Esophagus muscularis mucosa (tissue), 4 donors: Measurements from ENCODE around the gene APOBEC3A. TPM values are rescaled to one million over a fixed set of nuclear protein-coding genes. Genes with fewer than 3 reads are reported as not detected.

Experiments
- DNase-seq: peaks from one replicate; pipeline ENCODE4 v3.0.0-alpha.2; 2017; ENCODE audit errors: extremely low spot score
- H3K27ac ChIP-seq, 4 donors: fragments of 200-600 bp; sonication (generic); replicated peaks in 1 of 4; 1 replicate in 3 of 4; 2 replicates in 1 of 4; pipeline ENCODE4 v1.5.1; 2016 to 2019; ENCODE audit warnings: mild to moderate bottlenecking in 1 of 4
- H3K27me3 ChIP-seq, 4 donors: fragments of 200-600 bp; sonication (generic); one replicate each; pipeline versions ENCODE4 v1.5.1 to v1.6.0; 2016 to 2019
- H3K36me3 ChIP-seq, 4 donors: fragments of 200-600 bp; sonication (generic); one replicate each; pipeline ENCODE4 v1.5.1; 2016 to 2019
- H3K4me1 ChIP-seq, 4 donors: fragments of 200-600 bp; sonication (generic); one replicate each; pipeline ENCODE4 v1.5.1; 2016 to 2019
- H3K4me3 ChIP-seq, 4 donors: fragments of 200-600 bp; sonication (generic); 1 replicate in 2 of 4; 2 replicates in 2 of 4; pipeline ENCODE4 v1.5.1; 2016 to 2019; ENCODE audit warnings: mild to moderate bottlenecking in 4 of 4, moderate library complexity in 1 of 4
- H3K9me3 ChIP-seq, 4 donors: fragments of 200-600 bp; sonication (generic); 1 replicate in 3 of 4; 2 replicates in 1 of 4; pipeline ENCODE4 v1.5.1; 2016 to 2019
- EP300 ChIP-seq: sonication (generic); formaldehyde crosslinking; IDR thresholded peaks from one replicate; pipeline ENCODE4 v1.6.1; 2017; ENCODE audit warnings: antibody characterized with exemption
- POLR2A ChIP-seq: fragments of 450-650 bp; IDR thresholded peaks from one replicate; pipeline ENCODE4 v1.6.1; 2017; ENCODE audit warnings: antibody characterized with exemption, moderate library complexity, mild to moderate bottlenecking, low read depth
- POLR2AphosphoS5 ChIP-seq, 2 donors: sonication (generic); formaldehyde crosslinking; IDR thresholded peaks; one replicate each; pipeline ENCODE4 v1.6.1; 2017; ENCODE audit warnings: antibody characterized with exemption in 2 of 2
- WGBS: methylation state at CpG from one replicate; pipeline ENCODE4 v1.1.5; 2018; 5-methylcytosine and 5-hydroxymethylcytosine counted together
- intact Hi-C: fragments of 100-400 bp; cut with DNase I; formaldehyde crosslinking; loops from one replicate; pipeline ENCODE4 v1.15.1; 2023
- total RNA-seq, 4 donors: library from RNA; depleted of rRNA; stranded (reverse); fragments of >200 nt; gene quantifications; one replicate each; pipeline versions ENCODE4 v1.1.0 to v1.2.1, GENCODE V29; 2016
- TF ChIP-seq, protein P1 (sequence below), 3 experiments: fragments of 200-600 bp in 2 of 3; fragments of 450-650 bp in 1 of 3; sonication (generic) in 2 of 3; IDR thresholded peaks; one replicate each; pipeline ENCODE4 v1.5.1; 2017 to 2019; ENCODE audit warnings: antibody characterized with exemption in 3 of 3, mild to moderate bottlenecking in 2 of 3, moderate library complexity in 1 of 3

APOBEC3A gene
- total RNA-seq, 4 donors from 2014 or later, result 0.58 to 8.0 TPM; not detected in 2

GRCh38 chr22:38970551-38970950 is 13.1 kb downstream of the APOBEC3A start:
- Histone ChIP-seq H3K4me3 (no peak overlapping the region), H3K27ac (no peak overlapping the region), H3K27me3 (peaks cover 0 to 13% (median 0%) of the 10 kb centered on the region in 4 donors), H3K9me3 (no peaks in the 10 kb centered on the region), H3K4me1 (no peaks in the 10 kb centered on the region), H3K36me3 (no peaks in the 10 kb centered on the region)
- WGBS, result no CpG with 5 or more reads among the region's 8 CpGs
- TF ChIP-seq EP300, result no peak
- no peak for TF ChIP-seq POLR2A
- TF ChIP-seq, protein P1, sequence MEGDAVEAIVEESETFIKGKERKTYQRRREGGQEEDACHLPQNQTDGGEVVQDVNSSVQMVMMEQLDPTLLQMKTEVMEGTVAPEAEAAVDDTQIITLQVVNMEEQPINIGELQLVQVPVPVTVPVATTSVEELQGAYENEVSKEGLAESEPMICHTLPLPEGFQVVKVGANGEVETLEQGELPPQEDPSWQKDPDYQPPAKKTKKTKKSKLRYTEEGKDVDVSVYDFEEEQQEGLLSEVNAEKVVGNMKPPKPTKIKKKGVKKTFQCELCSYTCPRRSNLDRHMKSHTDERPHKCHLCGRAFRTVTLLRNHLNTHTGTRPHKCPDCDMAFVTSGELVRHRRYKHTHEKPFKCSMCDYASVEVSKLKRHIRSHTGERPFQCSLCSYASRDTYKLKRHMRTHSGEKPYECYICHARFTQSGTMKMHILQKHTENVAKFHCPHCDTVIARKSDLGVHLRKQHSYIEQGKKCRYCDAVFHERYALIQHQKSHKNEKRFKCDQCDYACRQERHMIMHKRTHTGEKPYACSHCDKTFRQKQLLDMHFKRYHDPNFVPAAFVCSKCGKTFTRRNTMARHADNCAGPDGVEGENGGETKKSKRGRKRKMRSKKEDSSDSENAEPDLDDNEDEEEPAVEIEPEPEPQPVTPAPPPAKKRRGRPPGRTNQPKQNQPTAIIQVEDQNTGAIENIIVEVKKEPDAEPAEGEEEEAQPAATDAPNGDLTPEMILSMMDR (IDR thresholded peaks at IDR 0.05), result no peak
- no peak for TF ChIP-seq POLR2AphosphoS5 (IDR thresholded peaks at IDR 0.05)
- intact Hi-C loops, result no loop called here
- no peak for DNase-seq

GRCh38 chr22:38971202-38971601 is 13.8 kb downstream of the APOBEC3A start:
- Histone ChIP-seq H3K4me1 (no peaks in the 10 kb centered on the region), H3K9me3 (no peaks in the 10 kb centered on the region), H3K4me3 (no peak overlapping the region), H3K27me3 (peaks cover 0 to 9% (median 0%) of the 10 kb centered on the region in 4 donors), H3K36me3 (no peaks in the 10 kb centered on the region), H3K27ac (no peak overlapping the region)
- no CpG with 5 or more reads among the region's 5 CpGs for WGBS
- no peak for TF ChIP-seq POLR2A
- TF ChIP-seq, protein P1 (IDR thresholded peaks at IDR 0.05), result no peak
- no peak for TF ChIP-seq POLR2AphosphoS5 (IDR thresholded peaks at IDR 0.05)
- TF ChIP-seq EP300, result no peak
- no peak for DNase-seq
- intact Hi-C loops, result no loop called here

DNA sequence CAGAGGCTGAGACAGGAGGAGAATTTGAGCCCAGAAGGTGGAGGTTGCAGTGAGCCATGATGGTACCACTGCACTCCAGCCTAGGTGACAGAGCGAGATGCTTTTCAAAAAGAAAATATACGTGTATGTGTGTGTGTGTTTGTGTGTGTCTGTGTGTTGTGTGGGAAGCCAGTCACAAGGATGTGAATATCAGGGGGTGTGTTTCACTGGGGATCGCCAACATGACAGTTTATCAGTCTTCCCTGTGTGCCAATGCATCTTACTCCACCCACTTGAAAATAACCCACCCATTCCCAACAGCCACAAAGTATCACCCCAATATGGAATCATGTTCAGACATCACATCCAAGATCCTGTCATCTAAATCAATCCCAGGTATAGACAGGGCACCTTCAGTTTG is 14.4 kb downstream of the APOBEC3A start:
- no peak overlapping the region for H3K27ac ChIP-seq
- TF ChIP-seq, protein P1 (IDR thresholded peaks at IDR 0.05), result no peak
- no peak for TF ChIP-seq EP300
- no peak for TF ChIP-seq POLR2AphosphoS5 (IDR thresholded peaks at IDR 0.05)
- no peak for TF ChIP-seq POLR2A
- WGBS, result no CpG with 5 or more reads among the region's 3 CpGs
- no peak overlapping the region for H3K4me3 ChIP-seq
- H3K4me1 ChIP-seq, result no peaks in the 10 kb centered on the region
- H3K36me3 ChIP-seq, result no peaks in the 10 kb centered on the region
- H3K27me3 ChIP-seq, result peaks cover 0 to 3% (median 0%) of the 10 kb centered on the region in 4 donors
- intact Hi-C loops, result no loop called here
- no peaks in the 10 kb centered on the region for H3K9me3 ChIP-seq
- DNase-seq, result no peak

- intact Hi-C loops, result no loop called here
Measured at GRCh38 chr22:38972558-38972957, 15.1 kb downstream of the APOBEC3A start.

More at GRCh38 chr22:38972558-38972957, 15.1 kb downstream of the APOBEC3A start:
- TF ChIP-seq POLR2A (no peak), POLR2AphosphoS5 (IDR thresholded peaks at IDR 0.05) (no peak), EP300 (no peak)
- TF ChIP-seq, protein P1 (IDR thresholded peaks at IDR 0.05), result no peak
- Histone ChIP-seq H3K4me1 (no peaks in the 10 kb centered on the region), H3K36me3 (no peaks in the 10 kb centered on the region), H3K9me3 (no peaks in the 10 kb centered on the region), H3K27me3 (no peaks in the 10 kb centered on the region), H3K27ac (no peak overlapping the region), H3K4me3 (no peak overlapping the region)
- no CpG with 5 or more reads among the region's 5 CpGs for WGBS
- no peak for DNase-seq
